HG02981 (cell line): ENCODE results near the gene ADRA2A.

Experiments used
- ATAC-seq: cut with Tn5 transposase; IDR thresholded peaks from one replicate; pipeline ENCODE4 v1.9.1; 2021; ENCODE audit warnings: mild to moderate bottlenecking, moderate library complexity; ENCODE audit not compliant: unreplicated experiment

ADRA2A gene

DNA sequence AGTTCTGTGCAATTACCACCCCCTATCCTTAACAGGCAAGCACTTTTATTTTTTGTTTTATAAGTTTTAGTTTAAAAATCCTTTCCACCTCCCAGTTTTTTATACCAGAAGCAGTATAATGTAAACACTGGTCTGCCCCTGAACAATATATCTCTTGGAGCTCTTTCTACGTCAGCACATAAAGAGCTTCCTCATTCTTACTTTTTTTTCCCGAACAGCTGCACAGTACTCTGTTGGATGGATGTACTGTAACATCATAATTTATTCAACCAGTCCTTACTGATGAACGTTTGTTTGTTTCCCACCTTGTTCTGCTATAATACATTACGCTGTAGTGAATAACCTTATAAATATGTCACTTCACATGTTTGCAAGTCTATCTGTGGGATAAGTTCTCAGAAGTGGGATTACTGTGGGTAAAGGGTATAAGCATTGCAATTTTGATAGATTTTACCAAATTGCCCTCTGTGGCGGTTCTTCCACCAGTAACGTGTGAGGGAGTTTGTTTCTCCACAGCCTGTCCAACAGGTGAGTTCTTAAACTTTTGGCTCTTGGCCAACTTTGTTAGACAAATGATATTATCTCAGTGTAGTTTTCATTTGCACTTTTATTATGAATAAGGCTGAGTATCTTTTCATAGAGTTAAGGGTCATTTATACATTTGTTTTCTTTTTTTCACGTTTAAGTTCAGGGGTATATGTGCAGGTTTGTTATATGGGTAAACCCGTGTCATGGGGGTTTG lies 32.8 kb downstream of the ADRA2A start:
- no peak for ATAC-seq

DNA sequence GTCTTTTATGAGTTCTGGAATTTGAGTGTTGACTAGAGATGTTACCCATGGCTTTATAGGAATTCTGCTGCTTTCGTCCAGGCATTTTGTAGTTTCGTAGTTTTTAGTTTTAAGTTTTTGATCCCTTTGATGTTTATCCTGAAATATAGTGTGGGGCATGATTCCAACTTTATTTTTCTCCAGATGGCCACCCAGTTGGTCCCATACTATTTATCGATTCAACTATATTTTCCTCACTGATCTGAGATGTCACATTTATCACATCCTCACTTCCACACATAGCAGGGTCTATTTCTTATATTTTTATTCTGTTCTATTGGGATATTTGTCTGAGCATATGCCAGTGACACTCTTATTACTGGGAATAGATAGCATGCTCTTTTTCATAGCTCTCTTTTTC lies 33.9 kb downstream of the ADRA2A start:
- ATAC-seq = no peak

GRCh38 chr10:111112333-111112732 lies 35.5 kb downstream of the ADRA2A start:
- no peak for ATAC-seq

GRCh38 chr10:111113238-111113960 lies 36.6 kb downstream of the ADRA2A start:
- no peak for ATAC-seq

DNA sequence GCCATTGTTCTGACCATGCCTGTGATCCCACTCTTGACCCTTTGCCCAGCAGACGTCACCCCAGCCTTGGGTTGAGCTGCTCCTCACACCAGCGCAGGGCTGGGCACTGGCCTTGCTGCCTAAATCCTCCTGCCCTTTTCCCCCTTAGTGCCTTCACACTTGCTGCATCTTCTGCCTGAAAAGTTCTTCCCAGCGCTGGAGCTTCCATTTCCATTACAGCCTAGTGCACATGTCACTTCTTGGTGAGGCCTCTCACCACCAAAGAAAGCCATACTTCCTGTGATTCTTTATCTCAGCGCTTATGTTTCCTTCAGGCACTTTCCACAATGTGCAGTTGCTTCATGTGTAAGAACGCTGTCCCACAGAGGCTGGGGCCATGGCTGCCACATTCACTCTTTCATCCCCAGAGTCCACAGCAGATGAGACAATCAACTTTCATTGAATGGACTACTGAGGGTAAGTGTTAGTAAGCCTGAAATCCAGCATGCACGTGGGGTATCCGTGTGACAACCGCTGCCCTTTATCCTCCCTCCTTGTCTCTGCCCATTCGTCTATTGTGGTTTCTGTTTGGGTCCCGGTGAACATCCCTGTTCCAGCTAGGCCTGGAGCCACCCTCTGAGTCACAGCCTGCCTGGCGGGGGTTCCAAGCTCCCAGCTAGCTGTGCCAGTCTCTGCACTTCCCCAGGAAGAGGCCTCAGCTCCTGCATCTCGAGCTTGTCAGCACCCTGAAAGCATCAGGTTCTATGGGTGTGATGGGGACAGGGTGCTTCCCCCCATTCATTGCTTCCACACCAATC lies 37.3 kb downstream of the ADRA2A start:
- ATAC-seq = no peak

DNA sequence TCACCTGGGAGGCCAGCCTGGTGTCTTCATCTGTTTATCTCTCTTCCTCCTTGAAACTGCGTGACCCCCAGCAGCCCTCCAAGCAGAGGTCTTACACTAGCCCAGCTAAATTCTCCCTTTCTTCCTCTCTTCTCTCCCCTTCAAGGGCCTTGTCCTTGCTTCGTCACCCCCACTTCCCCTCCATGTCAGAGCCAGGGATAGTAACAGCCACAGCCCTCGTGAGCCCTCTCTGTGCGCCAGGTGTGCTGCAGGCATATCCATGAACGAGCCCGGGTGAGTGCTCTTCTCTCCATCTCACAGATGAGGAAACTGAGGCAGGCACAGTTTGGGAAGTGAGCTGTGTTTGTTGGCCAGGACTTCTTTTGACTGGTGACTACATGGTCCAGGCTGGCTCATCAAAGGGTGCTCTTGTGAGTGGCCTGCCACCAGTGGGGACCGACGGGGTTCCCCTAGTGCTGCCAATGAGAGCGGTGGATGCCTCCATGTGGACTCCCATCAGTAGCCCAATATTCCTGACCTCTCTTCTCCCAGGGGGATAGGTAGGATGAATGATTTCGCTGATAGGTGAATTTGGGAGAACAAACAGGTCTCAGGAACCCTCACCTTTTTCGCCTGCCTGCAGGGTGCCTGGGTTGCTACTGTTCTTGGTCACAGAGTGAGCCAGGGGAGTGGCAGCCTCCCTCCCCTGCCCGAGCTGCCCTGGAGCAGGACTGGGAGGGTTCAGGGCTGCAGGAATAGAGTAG lies 38.1 kb downstream of the ADRA2A start:
- ATAC-seq = no peak

GRCh38 chr10:111116211-111116610 lies 39.4 kb downstream of the ADRA2A start:
- ATAC-seq = no peak

GRCh38 chr10:111116762-111117445 lies 40.1 kb downstream of the ADRA2A start:
- ATAC-seq = no peak

- ATAC-seq = no peak
Observed at GRCh38 chr10:111117528-111118277, 40.9 kb downstream of the ADRA2A start.

DNA sequence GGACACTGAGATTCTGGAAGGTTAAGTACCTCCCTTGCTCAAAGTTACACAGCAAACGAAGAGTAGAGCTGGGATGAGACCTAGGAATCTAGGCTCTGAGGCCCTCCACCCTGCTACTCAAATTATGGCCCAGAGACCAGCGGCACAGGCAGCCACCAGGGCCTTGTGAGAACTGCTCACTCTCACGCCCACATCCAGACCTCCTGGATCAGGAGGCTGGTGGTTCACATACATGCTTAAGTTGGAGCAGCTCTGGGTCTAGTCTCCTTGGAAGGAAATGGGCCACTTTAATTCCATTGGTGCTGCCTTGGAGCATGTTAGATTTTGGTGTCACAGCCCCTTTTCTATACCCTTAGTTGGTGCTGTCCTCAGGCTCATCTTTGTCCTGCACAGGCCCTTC lies 41.9 kb downstream of the ADRA2A start:
- ATAC-seq = no peak

GRCh38 chr10:111119637-111120036 lies 42.8 kb downstream of the ADRA2A start:
- no peak for ATAC-seq

GRCh38 chr10:111122127-111122526 lies 45.3 kb downstream of the ADRA2A start:
- ATAC-seq = no peak

- no peak for ATAC-seq
Observed at GRCh38 chr10:111123883-111124282, 47.1 kb downstream of the ADRA2A start.

DNA sequence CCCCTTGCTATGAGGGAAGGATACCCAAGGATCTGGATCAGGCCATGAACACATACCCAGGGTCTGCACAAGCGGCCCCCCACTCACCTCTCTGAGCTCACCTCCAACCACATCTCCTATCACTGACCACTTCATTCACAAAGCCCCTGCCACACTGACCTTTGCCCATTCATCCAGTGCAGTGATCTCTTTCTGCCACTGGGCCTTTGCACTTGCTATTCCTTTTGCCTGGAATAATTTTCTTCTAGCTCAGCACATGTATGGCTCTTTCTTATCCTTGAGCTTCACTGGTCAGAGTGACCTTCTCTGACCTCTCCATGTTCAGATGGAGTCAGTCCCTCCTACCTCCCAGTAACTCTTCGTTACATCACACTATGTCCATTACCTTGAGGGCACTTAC lies 48.3 kb downstream of the ADRA2A start:
- ATAC-seq = no peak

GRCh38 chr10:111126077-111126476 lies 49.2 kb downstream of the ADRA2A start:
- ATAC-seq = no peak

DNA sequence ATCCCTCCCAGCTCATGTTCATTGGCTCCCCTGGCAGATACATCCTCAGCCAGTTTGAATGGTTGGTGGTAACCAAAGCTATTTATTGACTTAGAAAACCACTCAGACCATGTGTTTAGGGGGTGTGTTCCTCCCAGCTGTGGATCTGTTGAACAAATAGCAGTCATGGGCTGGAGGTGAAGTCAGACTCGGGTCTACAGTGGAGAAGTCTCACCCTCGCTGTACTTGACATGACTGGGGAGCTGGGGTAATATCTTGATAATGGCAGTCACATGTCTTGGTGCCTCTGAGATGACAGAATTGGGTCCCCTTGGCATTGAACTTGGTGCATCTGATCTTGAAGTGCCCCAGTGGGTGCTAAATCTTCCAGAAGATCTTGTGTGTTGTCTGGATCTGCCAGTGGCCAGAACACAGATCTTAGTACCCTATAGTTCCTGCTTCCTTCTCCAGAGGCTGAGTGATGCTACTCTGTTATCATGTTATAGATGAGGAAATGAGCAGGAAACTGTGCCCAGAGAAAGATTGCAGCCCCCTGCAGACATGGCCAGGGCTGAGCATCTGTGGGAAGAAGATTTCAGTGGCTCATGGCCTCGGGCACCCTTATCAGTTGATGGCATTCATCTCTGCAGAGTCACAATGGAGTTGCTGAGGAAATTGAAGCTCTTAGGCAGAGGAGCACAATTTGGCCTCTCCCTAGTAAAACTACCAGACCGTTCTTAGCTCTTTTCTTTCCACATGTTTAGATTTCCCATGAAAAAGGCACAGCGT lies 50.4 kb downstream of the ADRA2A start:
- no peak for ATAC-seq

DNA sequence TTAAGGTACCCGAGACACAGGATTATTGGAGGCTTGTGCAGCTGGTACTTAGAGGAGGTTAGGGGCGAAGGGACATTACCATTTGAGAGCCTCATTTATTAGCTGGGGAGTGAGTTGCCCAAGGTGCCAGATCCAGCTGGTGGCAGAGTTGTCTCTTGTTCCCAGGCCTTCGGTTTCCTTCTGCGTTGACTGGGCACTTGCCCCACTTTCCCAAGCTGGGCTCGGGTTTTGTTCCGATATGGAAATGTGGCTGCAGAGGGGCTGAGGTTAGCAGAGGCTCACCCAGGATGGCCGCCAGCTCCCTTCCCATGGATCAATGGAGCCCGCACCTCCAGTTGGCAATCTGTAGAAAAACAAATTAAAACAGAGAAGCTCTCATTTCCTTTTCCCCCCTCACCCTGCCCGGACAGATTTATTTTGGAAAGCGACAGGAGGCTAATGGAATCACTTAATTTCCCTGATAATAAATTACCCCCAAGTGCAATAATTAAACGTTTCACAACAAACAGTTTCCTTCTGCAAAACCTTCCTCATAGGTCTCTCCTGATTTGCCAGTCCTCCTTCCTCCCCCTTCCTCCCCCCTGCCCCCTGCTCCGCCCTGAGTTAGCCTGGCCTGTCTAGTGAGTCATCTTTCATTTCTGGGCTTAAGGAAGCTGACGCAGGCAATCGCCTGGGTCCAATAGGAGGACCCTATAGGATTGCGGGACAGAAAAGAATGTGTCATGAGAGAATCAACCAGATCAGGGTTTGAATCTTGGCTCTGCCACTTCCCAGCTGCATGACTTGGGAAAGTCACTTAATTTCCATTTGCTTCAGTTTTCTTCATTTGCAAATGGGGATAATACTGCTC lies 51.7 kb downstream of the ADRA2A start:
- no peak for ATAC-seq

- no peak for ATAC-seq
Observed at GRCh38 chr10:111129363-111129762, 52.5 kb downstream of the ADRA2A start.
